NB4 (cell line): Measurements from ENCODE around the gene DAGLB.

Source experiments
- MYC ChIP-seq: IDR thresholded peaks from 2 replicates; pipeline ENCODE4 v1.6.1; 2011; ENCODE audit warnings: low read depth, low read length
- POLR2A ChIP-seq: IDR thresholded peaks from 2 replicates; pipeline ENCODE4 v1.6.1; 2011; ENCODE audit warnings: mild to moderate bottlenecking; ENCODE audit not compliant: insufficient read length; ENCODE audit errors: extremely low read depth
- TF ChIP-seq, protein P1 (sequence below): IDR thresholded peaks from one replicate; pipeline ENCODE4 v1.5.1; 2012; ENCODE audit warnings: low read depth, low read length
- TF ChIP-seq, protein P2 (sequence below): IDR thresholded peaks from 2 replicates; pipeline ENCODE4 v1.6.1; 2011; ENCODE audit warnings: low read depth, low read length

DNA sequence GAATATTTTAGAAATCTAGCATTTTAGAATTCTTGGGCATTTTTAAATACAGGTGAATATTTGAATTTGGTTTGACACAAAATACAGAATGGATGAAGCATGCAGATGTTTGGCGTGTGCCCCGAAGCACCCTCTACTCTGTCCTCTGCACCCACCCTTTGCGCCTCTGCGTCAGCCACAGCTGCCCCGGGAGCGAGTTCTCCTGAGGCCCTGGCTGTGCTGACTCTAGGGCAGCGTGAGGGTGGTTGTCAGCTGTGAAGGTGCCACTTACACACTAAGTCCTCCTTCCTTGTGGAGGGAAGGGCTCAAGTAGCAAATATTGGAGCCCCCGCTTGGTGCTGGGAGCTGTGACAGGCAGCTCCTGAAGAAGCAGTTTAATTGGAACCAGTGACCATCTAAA is 48.4 kb downstream of the DAGLB start:
- no peak for TF ChIP-seq POLR2A
- TF ChIP-seq, protein P1, sequence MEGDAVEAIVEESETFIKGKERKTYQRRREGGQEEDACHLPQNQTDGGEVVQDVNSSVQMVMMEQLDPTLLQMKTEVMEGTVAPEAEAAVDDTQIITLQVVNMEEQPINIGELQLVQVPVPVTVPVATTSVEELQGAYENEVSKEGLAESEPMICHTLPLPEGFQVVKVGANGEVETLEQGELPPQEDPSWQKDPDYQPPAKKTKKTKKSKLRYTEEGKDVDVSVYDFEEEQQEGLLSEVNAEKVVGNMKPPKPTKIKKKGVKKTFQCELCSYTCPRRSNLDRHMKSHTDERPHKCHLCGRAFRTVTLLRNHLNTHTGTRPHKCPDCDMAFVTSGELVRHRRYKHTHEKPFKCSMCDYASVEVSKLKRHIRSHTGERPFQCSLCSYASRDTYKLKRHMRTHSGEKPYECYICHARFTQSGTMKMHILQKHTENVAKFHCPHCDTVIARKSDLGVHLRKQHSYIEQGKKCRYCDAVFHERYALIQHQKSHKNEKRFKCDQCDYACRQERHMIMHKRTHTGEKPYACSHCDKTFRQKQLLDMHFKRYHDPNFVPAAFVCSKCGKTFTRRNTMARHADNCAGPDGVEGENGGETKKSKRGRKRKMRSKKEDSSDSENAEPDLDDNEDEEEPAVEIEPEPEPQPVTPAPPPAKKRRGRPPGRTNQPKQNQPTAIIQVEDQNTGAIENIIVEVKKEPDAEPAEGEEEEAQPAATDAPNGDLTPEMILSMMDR = no peak
- TF ChIP-seq, protein P2, sequence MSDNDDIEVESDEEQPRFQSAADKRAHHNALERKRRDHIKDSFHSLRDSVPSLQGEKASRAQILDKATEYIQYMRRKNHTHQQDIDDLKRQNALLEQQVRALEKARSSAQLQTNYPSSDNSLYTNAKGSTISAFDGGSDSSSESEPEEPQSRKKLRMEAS = no peak
- no peak for TF ChIP-seq MYC
